ENCODE measurements around the gene NEURL1.

NEURL1 gene

DNA sequence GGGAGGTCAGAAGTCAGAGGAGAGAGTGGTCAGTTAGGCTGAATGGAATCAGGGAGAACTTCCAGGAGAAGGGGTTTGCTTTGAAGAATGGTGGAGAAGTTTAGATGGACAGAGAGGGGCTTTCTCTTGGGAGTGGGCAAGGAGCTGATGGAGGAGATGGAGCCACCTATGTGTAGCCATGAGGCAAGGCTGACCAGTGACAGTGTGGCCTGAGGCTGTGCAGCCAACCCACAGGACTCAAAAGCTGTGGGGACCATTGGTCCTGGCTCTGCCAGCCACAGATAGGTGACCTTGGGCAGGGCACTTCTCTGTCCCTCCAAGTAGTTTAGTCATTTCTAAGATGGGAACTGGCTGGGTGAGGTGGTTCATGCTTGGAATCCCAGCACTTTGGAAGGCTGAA is 18.7 kb downstream of the NEURL1 start:
- H3K27ac ChIP-seq (ENCODE audit: low read length, poor library complexity, severe bottlenecking) = no peak overlapping the region
- no peak overlapping the region for H4K8ac ChIP-seq (ENCODE audit: low read length)
- no peak overlapping the region for H3K9ac ChIP-seq (ENCODE audit: low read length)
- no peak overlapping the region for H3K14ac ChIP-seq (ENCODE audit: low read length in 2 of 2)
- H3K4ac ChIP-seq (ENCODE audit: low read depth in 1 of 2, low read length in 2 of 2) = no peak overlapping the region
- H3K4me2 ChIP-seq (ENCODE audit: low read length, poor library complexity, severe bottlenecking) = no peak overlapping the region
- no peak overlapping the region for H3K18ac ChIP-seq (ENCODE audit: low read depth in 1 of 2, low read length in 2 of 2)
- no peak overlapping the region for H4K91ac ChIP-seq (ENCODE audit: low read length)
- H2BK120ac ChIP-seq (ENCODE audit: low read depth, low read length) = no peak overlapping the region
- H2BK12ac ChIP-seq (ENCODE audit: low read length in 2 of 2) = no peak overlapping the region
- no peak overlapping the region for H2AFZ ChIP-seq (ENCODE audit: low read depth, low read length)
- H3K79me1 ChIP-seq (replicated peaks; ENCODE audit: low read length, poor library complexity, severe bottlenecking) = no peaks in the 10 kb centered on the region
- peaks cover 52 to 70% of the 10 kb centered on the region in 2 experiments for H3K27me3 ChIP-seq (ENCODE audit: control insufficient read depth in 1 of 2, insufficient read depth in 1 of 2, low read length in 2 of 2)
- H3K36me3 ChIP-seq (ENCODE audit: control insufficient read depth in 1 of 2, insufficient read depth in 2 of 2, low read depth in 1 of 2, low read length in 2 of 2) = no peaks in the 10 kb centered on the region
- no peaks in the 10 kb centered on the region for H3K9me3 ChIP-seq (ENCODE audit: control insufficient read depth, low read length)
- no peak overlapping the region for H3K4me3 ChIP-seq (ENCODE audit: insufficient read depth in 1 of 2, low read depth in 1 of 2, low read length in 2 of 2)
- no peak overlapping the region for H2BK15ac ChIP-seq (ENCODE audit: low read depth, poor library complexity, severe bottlenecking)
- H3K23ac ChIP-seq (ENCODE audit: low read length in 2 of 2) = no peak overlapping the region
- no peak for DNase-seq
- H2AK5ac ChIP-seq (ENCODE audit: low read length, severe bottlenecking) = no peak overlapping the region
- no peak overlapping the region for H2BK5ac ChIP-seq (ENCODE audit: low read depth, low read length, poor library complexity, severe bottlenecking)
- no peaks in the 10 kb centered on the region for H3K4me1 ChIP-seq (ENCODE audit: control insufficient read depth, insufficient read depth, low read depth, low read length)

DNA sequence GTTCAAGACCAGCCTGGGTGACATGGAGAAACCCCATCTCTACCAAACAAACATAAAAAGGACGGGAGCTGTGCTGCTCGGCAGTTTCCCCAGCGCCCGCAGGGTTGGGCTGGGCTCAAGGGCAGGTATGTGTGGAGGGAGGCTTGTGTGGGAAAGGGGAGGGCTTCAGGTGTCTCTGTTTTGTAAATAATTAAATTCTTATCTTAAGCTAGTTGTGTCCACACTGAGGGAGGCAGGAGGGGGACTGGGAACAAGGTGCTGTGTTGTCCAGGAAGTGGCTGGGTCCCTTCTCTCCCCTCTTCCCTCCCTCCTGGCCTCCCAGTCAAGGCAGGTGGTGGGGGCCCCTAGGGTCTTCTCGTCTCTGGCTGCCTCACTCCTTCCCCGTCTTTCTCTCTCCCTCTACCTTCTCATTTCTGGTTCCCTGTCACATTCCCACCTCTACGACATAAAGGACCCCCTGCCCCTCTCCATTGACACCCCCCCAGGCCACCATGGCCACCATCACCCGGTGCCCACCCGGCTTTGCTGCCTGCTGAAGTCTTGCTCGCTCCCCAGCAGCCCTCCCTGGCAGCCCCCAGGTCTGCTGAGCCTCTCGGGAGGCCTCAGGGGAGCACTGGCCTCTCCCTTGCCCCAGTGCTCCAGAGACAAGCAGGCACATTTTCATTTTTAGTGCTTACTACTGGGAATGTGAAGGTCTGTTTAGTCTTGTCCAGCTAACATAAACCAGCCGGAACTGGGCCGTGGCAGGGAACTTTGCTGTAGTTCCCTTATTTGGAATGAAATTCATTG is 19.3 kb downstream of the NEURL1 start:
- Histone ChIP-seq H3K4me2 (ENCODE audit: low read length, poor library complexity, severe bottlenecking) (no peak overlapping the region), H3K27ac (ENCODE audit: low read length, poor library complexity, severe bottlenecking) (no peak overlapping the region), H3K9me3 (ENCODE audit: control insufficient read depth, low read length) (no peaks in the 10 kb centered on the region), H2BK12ac (ENCODE audit: low read length in 2 of 2) (no peak overlapping the region), H2AFZ (ENCODE audit: low read depth, low read length) (no peak overlapping the region), H3K9ac (ENCODE audit: low read length) (no peak overlapping the region), H3K18ac (ENCODE audit: low read depth in 1 of 2, low read length in 2 of 2) (peak overlapping the region; percentile 50 to 78), H3K23ac (ENCODE audit: low read length in 2 of 2) (no peak overlapping the region), H4K8ac (ENCODE audit: low read length) (peak overlapping the region; percentile 59), H3K4ac (ENCODE audit: low read depth in 1 of 2, low read length in 2 of 2) (peak overlapping the region in 1 of 2 experiments; percentile 42), H4K91ac (ENCODE audit: low read length) (peak overlapping the region; percentile 43), H3K4me1 (ENCODE audit: control insufficient read depth, insufficient read depth, low read depth, low read length) (no peaks in the 10 kb centered on the region), H3K79me1 (replicated peaks; ENCODE audit: low read length, poor library complexity, severe bottlenecking) (no peaks in the 10 kb centered on the region), H3K27me3 (ENCODE audit: control insufficient read depth in 1 of 2, insufficient read depth in 1 of 2, low read length in 2 of 2) (peaks cover 46 to 65% of the 10 kb centered on the region in 2 experiments), H2BK120ac (ENCODE audit: low read depth, low read length) (no peak overlapping the region), H3K36me3 (ENCODE audit: control insufficient read depth in 1 of 2, insufficient read depth in 2 of 2, low read depth in 1 of 2, low read length in 2 of 2) (no peaks in the 10 kb centered on the region), H3K4me3 (ENCODE audit: insufficient read depth in 1 of 2, low read depth in 1 of 2, low read length in 2 of 2) (no peak overlapping the region), H2AK5ac (ENCODE audit: low read length, severe bottlenecking) (no peak overlapping the region), H3K14ac (ENCODE audit: low read length in 2 of 2) (peak overlapping the region in 1 of 2 experiments; percentile 0), H2BK5ac (ENCODE audit: low read depth, low read length, poor library complexity, severe bottlenecking) (no peak overlapping the region), H2BK15ac (ENCODE audit: low read depth, poor library complexity, severe bottlenecking) (peak overlapping the region; percentile 97)
- WGBS = 67% methylated on average over 12 of the region's 13 CpGs
- peak; percentile 43 for DNase-seq

DNA sequence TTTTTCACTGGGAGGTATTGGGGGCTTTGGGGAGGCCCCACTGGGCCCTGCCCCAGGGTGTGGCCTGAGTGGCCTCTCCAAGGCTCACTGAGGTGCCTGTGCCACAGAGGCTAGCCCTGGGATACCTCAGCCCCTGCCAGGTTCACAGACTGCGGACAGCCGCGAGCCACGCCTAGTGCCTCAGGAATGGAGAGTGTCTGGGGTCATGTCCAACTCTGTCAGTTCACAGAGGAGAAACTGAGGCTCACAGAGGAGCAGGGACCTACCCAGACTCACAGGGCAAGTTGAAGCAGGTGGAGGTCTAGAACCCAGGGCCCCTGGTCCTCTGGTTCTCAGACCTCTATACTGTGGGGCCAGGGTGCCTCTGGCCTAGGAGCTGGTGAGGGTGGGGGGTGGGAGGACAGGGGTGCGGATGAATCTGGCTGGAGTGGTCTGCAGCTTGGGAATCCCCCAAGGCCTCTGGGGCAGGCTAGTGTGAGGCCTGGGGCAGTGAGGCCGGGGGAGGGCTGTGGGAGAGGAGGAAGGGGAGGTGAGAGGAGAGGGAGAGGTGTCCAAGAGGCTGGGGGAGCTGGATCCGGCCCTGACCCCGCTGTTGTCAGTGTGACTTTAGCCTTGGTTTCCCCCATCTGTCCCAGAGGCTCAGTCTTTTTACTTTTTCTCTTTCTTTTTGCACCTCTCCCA is 20.0 kb downstream of the NEURL1 start:
- no peak overlapping the region for H3K9ac ChIP-seq (ENCODE audit: low read length)
- peaks cover 40 to 59% of the 10 kb centered on the region in 2 experiments for H3K27me3 ChIP-seq (ENCODE audit: control insufficient read depth in 1 of 2, insufficient read depth in 1 of 2, low read length in 2 of 2)
- H3K79me1 ChIP-seq (replicated peaks; ENCODE audit: low read length, poor library complexity, severe bottlenecking) = no peaks in the 10 kb centered on the region
- no peak overlapping the region for H3K4me3 ChIP-seq (ENCODE audit: insufficient read depth in 1 of 2, low read depth in 1 of 2, low read length in 2 of 2)
- H3K4ac ChIP-seq (ENCODE audit: low read depth in 1 of 2, low read length in 2 of 2) = peak overlapping the region; percentile 42 to 58
- no peak overlapping the region for H3K4me2 ChIP-seq (ENCODE audit: low read length, poor library complexity, severe bottlenecking)
- peak overlapping the region; percentile 3 to 69 for H2BK12ac ChIP-seq (ENCODE audit: low read length in 2 of 2)
- no peak overlapping the region for H2BK5ac ChIP-seq (ENCODE audit: low read depth, low read length, poor library complexity, severe bottlenecking)
- H2BK120ac ChIP-seq (ENCODE audit: low read depth, low read length) = peak overlapping the region; percentile 85
- no peak overlapping the region for H2AFZ ChIP-seq (ENCODE audit: low read depth, low read length)
- H2BK15ac ChIP-seq (ENCODE audit: low read depth, poor library complexity, severe bottlenecking) = peak overlapping the region; percentile 63
- H2AK5ac ChIP-seq (ENCODE audit: low read length, severe bottlenecking) = no peak overlapping the region
- DNase-seq = no peak
- peak overlapping the region; percentile 31 to 78 for H3K18ac ChIP-seq (ENCODE audit: low read depth in 1 of 2, low read length in 2 of 2)
- H3K27ac ChIP-seq (ENCODE audit: low read length, poor library complexity, severe bottlenecking) = no peak overlapping the region
- H3K23ac ChIP-seq (ENCODE audit: low read length in 2 of 2) = no peak overlapping the region
- 79% methylated on average over 6 of the region's 8 CpGs for WGBS
- peak overlapping the region; percentile 59 for H4K8ac ChIP-seq (ENCODE audit: low read length)
- H3K36me3 ChIP-seq (ENCODE audit: control insufficient read depth in 1 of 2, insufficient read depth in 2 of 2, low read depth in 1 of 2, low read length in 2 of 2) = no peaks in the 10 kb centered on the region
- no peak overlapping the region for H3K14ac ChIP-seq (ENCODE audit: low read length in 2 of 2)
- H3K9me3 ChIP-seq (ENCODE audit: control insufficient read depth, low read length) = no peaks in the 10 kb centered on the region
- no peaks in the 10 kb centered on the region for H3K4me1 ChIP-seq (ENCODE audit: control insufficient read depth, insufficient read depth, low read depth, low read length)
- H4K91ac ChIP-seq (ENCODE audit: low read length) = peak overlapping the region; percentile 64

DNA sequence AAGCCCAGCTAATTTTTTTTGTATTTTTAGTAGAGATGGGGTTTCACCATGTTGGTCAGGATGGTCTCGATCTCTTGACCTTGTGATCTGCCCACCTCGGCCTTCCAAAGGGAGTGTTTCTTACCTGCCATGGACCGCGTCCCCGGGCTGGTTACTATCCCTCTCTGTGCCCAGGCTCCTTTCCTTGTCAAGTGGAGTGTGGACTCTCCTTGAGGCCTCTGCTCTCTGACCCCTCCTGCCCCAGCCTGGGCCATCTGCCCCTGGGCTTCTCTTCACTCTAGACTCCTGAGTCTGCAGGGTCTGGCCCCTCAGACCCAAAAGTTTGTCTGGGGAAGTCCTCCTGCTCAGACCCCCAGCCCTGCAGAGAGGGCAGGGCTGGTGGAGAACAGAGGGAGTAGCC is 20.7 kb downstream of the NEURL1 start:
- H3K27me3 ChIP-seq (ENCODE audit: control insufficient read depth in 1 of 2, insufficient read depth in 1 of 2, low read length in 2 of 2) = peaks cover 40 to 52% of the 10 kb centered on the region in 2 experiments
- DNase-seq = no peak
- H2AFZ ChIP-seq (ENCODE audit: low read depth, low read length) = no peak overlapping the region
- no peak overlapping the region for H3K27ac ChIP-seq (ENCODE audit: low read length, poor library complexity, severe bottlenecking)
- H3K9me3 ChIP-seq (ENCODE audit: control insufficient read depth, low read length) = no peaks in the 10 kb centered on the region
- H3K36me3 ChIP-seq (ENCODE audit: control insufficient read depth in 1 of 2, insufficient read depth in 2 of 2, low read depth in 1 of 2, low read length in 2 of 2) = no peaks in the 10 kb centered on the region
- H2BK120ac ChIP-seq (ENCODE audit: low read depth, low read length) = no peak overlapping the region
- H3K4me3 ChIP-seq (ENCODE audit: insufficient read depth in 1 of 2, low read depth in 1 of 2, low read length in 2 of 2) = no peak overlapping the region
- no peak overlapping the region for H2BK5ac ChIP-seq (ENCODE audit: low read depth, low read length, poor library complexity, severe bottlenecking)
- H4K91ac ChIP-seq (ENCODE audit: low read length) = peak overlapping the region; percentile 3
- no peak overlapping the region for H4K8ac ChIP-seq (ENCODE audit: low read length)
- no peak overlapping the region for H3K9ac ChIP-seq (ENCODE audit: low read length)
- H3K4me1 ChIP-seq (ENCODE audit: control insufficient read depth, insufficient read depth, low read depth, low read length) = no peaks in the 10 kb centered on the region
- no peak overlapping the region for H3K18ac ChIP-seq (ENCODE audit: low read depth in 1 of 2, low read length in 2 of 2)
- H3K4ac ChIP-seq (ENCODE audit: low read depth in 1 of 2, low read length in 2 of 2) = peak overlapping the region in 1 of 2 experiments; percentile 40
- no peak overlapping the region for H2AK5ac ChIP-seq (ENCODE audit: low read length, severe bottlenecking)
- H3K23ac ChIP-seq (ENCODE audit: low read length in 2 of 2) = no peak overlapping the region
- 90% methylated on average over 5 of the region's 5 CpGs for WGBS
- no peak overlapping the region for H3K14ac ChIP-seq (ENCODE audit: low read length in 2 of 2)
- H2BK12ac ChIP-seq (ENCODE audit: low read length in 2 of 2) = peak overlapping the region in 1 of 2 experiments; percentile 56
- H3K79me1 ChIP-seq (replicated peaks; ENCODE audit: low read length, poor library complexity, severe bottlenecking) = no peaks in the 10 kb centered on the region
- peak overlapping the region; percentile 92 for H2BK15ac ChIP-seq (ENCODE audit: low read depth, poor library complexity, severe bottlenecking)
- no peak overlapping the region for H3K4me2 ChIP-seq (ENCODE audit: low read length, poor library complexity, severe bottlenecking)
